Fibroblast of lung (primary cell): ENCODE measurements around the gene CRIP3.

Source experiments
- CTCF ChIP-seq, 2 donors: IDR thresholded peaks in 1 of 2; conservative IDR thresholded peaks in 1 of 2; 1 replicate in 1 of 2; 2 replicates in 1 of 2; pipeline ENCODE4 v1.5.1; 2011 to 2012; ENCODE audit warnings: low read length in 2 of 2, control low read depth in 1 of 2, inconsistent platforms in 1 of 2, low read depth in 1 of 2, mild to moderate bottlenecking in 1 of 2
- EZH2 ChIP-seq: IDR thresholded peaks from 2 replicates; pipeline ENCODE4 v1.5.1; 2012; ENCODE audit warnings: low read length, control low read depth, mild to moderate bottlenecking; ENCODE audit errors: missing control alignments

- TF ChIP-seq CTCF (conservative IDR thresholded peaks at IDR 0.05 in 1 of 2, IDR thresholded peaks at IDR 0.05 in 1 of 2; ENCODE audit: low read depth in 1 of 2, low read length in 2 of 2) = no peak
- no peak for TF ChIP-seq EZH2
These were observed 51.1 kb downstream of the CRIP3 start for GRCh38 chr6:43257367-43258145.
